Heart left ventricle (tissue), 16 donors: ENCODE measurements around the gene SETD7. TPM values are rescaled to one million over a fixed set of nuclear protein-coding genes. Genes with fewer than 3 reads are reported as not detected.
"Not testable (repeated sequence)": the region's sequence is repeated elsewhere in the genome, so short reads cannot be mapped to it uniquely, and the experiment has no call there.

Experiments
- ATAC-seq, 4 donors: fragments of 200-7000 bp; cut with Tn5 transposase; one replicate each; pipeline ENCODE4 v1.9.1; 2020 to 2022; ENCODE audit warnings: moderate library complexity in 4 of 4, mild to moderate bottlenecking in 3 of 4, moderate number of reproducible peaks in 1 of 4
- DNase-seq, 5 donors: peaks; one replicate each; pipeline ENCODE4 v3.0.0-alpha.2; 2020
- H3K27ac ChIP-seq, 12 donors: fragments of 200-600 bp; sonication (generic) in 4 of 12; one replicate each; pipeline versions ENCODE4 v1.5.0 to v1.8.0; 2016 to 2022; ENCODE audit warnings: mild to moderate bottlenecking in 2 of 12
- H3K27me3 ChIP-seq, 9 donors: fragments of 200-600 bp; sonication (generic) in 2 of 9; one replicate each; pipeline versions ENCODE4 v1.5.1 to v1.8.0; 2016 to 2022; ENCODE audit warnings: mild to moderate bottlenecking in 3 of 9
- H3K36me3 ChIP-seq, 9 donors: fragments of 200-600 bp; sonication (generic) in 2 of 9; one replicate each; pipeline versions ENCODE4 v1.5.0 to v1.8.0; 2018 to 2022; ENCODE audit warnings: mild to moderate bottlenecking in 2 of 9
- H3K4me1 ChIP-seq, 12 donors: fragments of 200-600 bp; sonication (generic) in 4 of 12; one replicate each; pipeline versions ENCODE4 v1.5.0 to v1.8.0; 2016 to 2022; ENCODE audit warnings: mild to moderate bottlenecking in 3 of 12
- H3K4me3 ChIP-seq, 12 donors: fragments of 200-600 bp; sonication (generic) in 4 of 12; one replicate each; pipeline versions ENCODE4 v1.5.0 to v1.8.0; 2017 to 2022; ENCODE audit warnings: mild to moderate bottlenecking in 9 of 12, moderate library complexity in 4 of 12
- H3K9me3 ChIP-seq, 12 donors: fragments of 200-600 bp; sonication (generic) in 4 of 12; one replicate each; pipeline versions ENCODE4 v1.5.0 to v1.8.0; 2016 to 2022; ENCODE audit warnings: mild to moderate bottlenecking in 1 of 12
- CTCF ChIP-seq, 12 donors: fragments of 200-600 bp; sonication (generic) in 4 of 12; IDR thresholded peaks; one replicate each; pipeline versions ENCODE4 v1.5.0 to v1.8.0; 2018 to 2022; ENCODE audit warnings: antibody characterized with exemption in 12 of 12, mild to moderate bottlenecking in 5 of 12
- POLR2A ChIP-seq, 2 donors: fragments of 450-650 bp; IDR thresholded peaks; one replicate each; pipeline ENCODE4 v1.6.1; 2017; ENCODE audit warnings: antibody characterized with exemption in 2 of 2, mild to moderate bottlenecking in 2 of 2, moderate library complexity in 2 of 2
- WGBS, 4 donors: extraction: QIAGEN DNeasy Blood & Tissue Kit in 2 of 4; methylation state at CpG; one replicate each; pipeline versions ENCODE4 v1.1.5 to v1.1.7; 2013 to 2018; 5-methylcytosine and 5-hydroxymethylcytosine counted together
- intact Hi-C, 10 donors: fragments of 100-400 bp; cut with DNase I; formaldehyde crosslinking; loops; one replicate each; pipeline versions ENCODE4 v1.11.1 to v1.14.2; 2022
- polyA plus RNA-seq, 2 donors: library from polyadenylated mRNA; stranded (reverse); fragments of 200-250 nt; gene quantifications; one replicate each; pipeline ENCODE4 v1.2.3, GENCODE V29; 2013
- total RNA-seq, 9 donors: library from RNA; depleted of rRNA in 2 of 9; stranded (reverse); fragments of >200 nt in 2 of 9; fragmentation: NEBNext Ultra II Directional in 3 of 9; extraction: Animal tissue kit (Norgen Biotek cat#: 25700) in 3 of 9; gene quantifications; one replicate each; pipeline versions ENCODE4 v1.1.0 to v1.2.4, GENCODE V29; 2016 to 2023
- donor health status: ischemic (EF 13 %, LVEDD 7.1; RV severe dilation, severe dysfunction).
- donor health status: healthy with polysubstance abuse.
- donor health status: DM: no; HTN: yes; CAD: no.
- donor health status: DM: no; HTN: no; CAD: no.
- donor health status: ischemic (EF 25% LVEDD 6.9; RV normal size, moderate dysfunction).
- donor health status: ischemic (EF 25% LVEDD 5.7; RV mildly dilated, moderate dysfunction).
- donor health status: healthy.
- donor health status: DM: yes; HTN: yes; CAD: no.
- donor health status: ischemic (EF 35%, LVEDD 5.7; RV mildly dilated, moderate dysfunction).
- donor health status: nonischemic (EF 11% LVEDD 7.7; RV severe dilation, severe dysfunction).
- donor health status: DM: yes; HTN: yes; CAD: no.
- donor health status: PGD.
- donor health status: ischemic (EF 29% LVEDD 5.4; RV normal size, mild dysfunction).
- donor health status: nonischemic (EF 23%, LVEDD 6.1; RV moderate dilation, normal function).

The SETD7 gene
- total and polyA plus RNA-seq, 11 donors: 11.2 to 78.6 (median 58.0) TPM

- H3K4me3 ChIP-seq: no peak overlapping the region
- H3K27me3 ChIP-seq: no peaks in the 10 kb centered on the region
- H3K9me3 ChIP-seq: peaks cover 0 to 35% (median 11%) of the 10 kb centered on the region in 12 donors
- no peak for DNase-seq
- TF ChIP-seq POLR2A (IDR thresholded peaks at IDR 0.05): no peak
- TF ChIP-seq CTCF (IDR thresholded peaks at IDR 0.05): no peak
- H3K4me1 ChIP-seq: peaks cover 0 to 5% (median 0%) of the 10 kb centered on the region in 12 donors
- intact Hi-C loops: no loop called here
- no peak for ATAC-seq
- 89 to 94% (median 91%) methylated on average over 2 of the region's 2 CpGs for WGBS, 4 donors
- H3K27ac ChIP-seq: no peak overlapping the region
- peaks cover 0 to 24% (median 18%) of the 10 kb centered on the region in 9 donors for H3K36me3 ChIP-seq
Measured at GRCh38 chr4:139469216-139469615, 86.8 kb downstream of the SETD7 start.

DNA sequence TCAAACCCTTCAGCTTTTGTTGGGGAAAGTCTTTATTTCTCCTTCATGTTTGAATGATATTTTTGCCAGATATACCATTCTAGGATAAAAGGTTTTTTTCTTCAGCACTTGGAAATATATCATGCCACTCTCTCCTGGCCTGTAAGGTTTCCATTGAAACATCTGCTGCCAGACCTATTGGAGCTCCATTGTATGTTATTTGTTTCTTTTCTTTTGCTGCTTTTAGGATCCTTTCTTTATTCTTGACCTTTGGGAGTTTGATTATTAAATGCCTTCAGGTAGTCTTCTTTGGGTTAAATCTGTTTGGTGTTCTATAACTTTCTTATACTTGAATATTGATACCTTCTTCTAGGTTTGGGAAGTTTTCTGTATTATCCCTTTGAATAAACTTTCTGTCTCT lies 87.3 kb downstream of the SETD7 start:
- H3K27me3 ChIP-seq, H3K4me3 ChIP-seq, DNase-seq, H3K27ac ChIP-seq, H3K4me1 ChIP-seq, intact Hi-C loops, ATAC-seq: not testable (repeated sequence)
- Histone ChIP-seq H3K9me3 (peaks cover 0 to 35% (median 11%) of the 10 kb centered on the region in 12 donors), H3K36me3 (peaks cover 0 to 20% (median 13%) of the 10 kb centered on the region in 9 donors)

GRCh38 chr4:139465922-139466321 lies 90.1 kb downstream of the SETD7 start:
- TF ChIP-seq CTCF (IDR thresholded peaks at IDR 0.05): no peak
- H3K27ac ChIP-seq: no peak overlapping the region
- intact Hi-C loops: no loop called here
- H3K27me3 ChIP-seq: no peaks in the 10 kb centered on the region
- DNase-seq (no peak), ATAC-seq (no peak)
- H3K4me3 ChIP-seq: no peak overlapping the region
- 71 to 99% (median 74%) methylated on average over 4 of the region's 4 CpGs for WGBS, 4 donors
- peaks cover 0 to 23% (median 8%) of the 10 kb centered on the region in 12 donors for H3K9me3 ChIP-seq
- H3K4me1 ChIP-seq: peaks cover 0 to 5% (median 0%) of the 10 kb centered on the region in 12 donors
- H3K36me3 ChIP-seq: no peaks in the 10 kb centered on the region

GRCh38 chr4:139464512-139464911 lies 91.5 kb downstream of the SETD7 start:
- DNase-seq, intact Hi-C loops, H3K4me3 ChIP-seq, ATAC-seq, H3K27ac ChIP-seq, H3K4me1 ChIP-seq, H3K27me3 ChIP-seq, H3K36me3 ChIP-seq: not testable (repeated sequence)
- 96 to 100% (median 97%) methylated on average over 5 of the region's 5 CpGs for WGBS, 4 donors
- peaks cover 0 to 20% (median 8%) of the 10 kb centered on the region in 12 donors for H3K9me3 ChIP-seq

- Histone ChIP-seq H3K4me3 (no peak overlapping the region), H3K9me3 (peaks cover 0 to 4% (median 0%) of the 10 kb centered on the region in 12 donors), H3K4me1 (peaks cover 0 to 31% (median 18%) of the 10 kb centered on the region in 12 donors), H3K36me3 (no peaks in the 10 kb centered on the region), H3K27me3 (no peaks in the 10 kb centered on the region), H3K27ac (no peak overlapping the region)
- intact Hi-C loops: no loop called here
- ATAC-seq (peak in 2 of 4 donors; percentile 54 to 57), DNase-seq (no peak)
- 64 to 75% (median 73%) methylated on average over 5 of the region's 5 CpGs for WGBS, 4 donors
- TF ChIP-seq POLR2A (IDR thresholded peaks at IDR 0.05): no peak
- no peak for TF ChIP-seq CTCF (IDR thresholded peaks at IDR 0.05)
Measured at GRCh38 chr4:139461022-139461628, 94.9 kb downstream of the SETD7 start.
